ENCODE results near the gene TBL1X. TPM values are rescaled to one million over a fixed set of nuclear protein-coding genes. Genes with fewer than 3 reads are reported as not detected.
A peak's percentile ranks its signal among the peaks of the same experiment; 100 is the strongest.

TBL1X gene
- total RNA-seq, 1 donor from 2014 or later, result 26.4 TPM

DNA sequence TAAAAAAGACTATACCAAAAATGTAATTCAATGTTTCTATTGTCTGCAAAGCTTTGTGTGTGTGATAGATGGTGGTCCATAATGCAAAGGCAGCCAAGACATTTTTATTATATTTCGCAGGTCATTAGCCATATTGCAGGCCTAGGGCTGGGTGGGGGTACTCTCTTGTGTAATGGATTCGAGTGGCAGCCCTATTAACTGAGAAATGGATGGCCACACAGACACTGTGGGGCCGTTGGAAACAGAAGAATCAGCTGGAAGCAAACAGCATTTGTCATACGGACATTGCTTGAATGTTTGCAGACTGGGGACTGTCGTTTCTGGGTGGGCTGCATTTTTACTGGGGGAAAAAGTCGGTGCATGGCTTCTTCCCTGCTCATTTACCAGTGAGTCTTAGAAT lies 199.4 kb downstream of the TBL1X start:
- FAIRE-seq (no peak), DNase-seq (ENCODE audit: low read depth) (no peak)
- TF ChIP-seq, protein P1, sequence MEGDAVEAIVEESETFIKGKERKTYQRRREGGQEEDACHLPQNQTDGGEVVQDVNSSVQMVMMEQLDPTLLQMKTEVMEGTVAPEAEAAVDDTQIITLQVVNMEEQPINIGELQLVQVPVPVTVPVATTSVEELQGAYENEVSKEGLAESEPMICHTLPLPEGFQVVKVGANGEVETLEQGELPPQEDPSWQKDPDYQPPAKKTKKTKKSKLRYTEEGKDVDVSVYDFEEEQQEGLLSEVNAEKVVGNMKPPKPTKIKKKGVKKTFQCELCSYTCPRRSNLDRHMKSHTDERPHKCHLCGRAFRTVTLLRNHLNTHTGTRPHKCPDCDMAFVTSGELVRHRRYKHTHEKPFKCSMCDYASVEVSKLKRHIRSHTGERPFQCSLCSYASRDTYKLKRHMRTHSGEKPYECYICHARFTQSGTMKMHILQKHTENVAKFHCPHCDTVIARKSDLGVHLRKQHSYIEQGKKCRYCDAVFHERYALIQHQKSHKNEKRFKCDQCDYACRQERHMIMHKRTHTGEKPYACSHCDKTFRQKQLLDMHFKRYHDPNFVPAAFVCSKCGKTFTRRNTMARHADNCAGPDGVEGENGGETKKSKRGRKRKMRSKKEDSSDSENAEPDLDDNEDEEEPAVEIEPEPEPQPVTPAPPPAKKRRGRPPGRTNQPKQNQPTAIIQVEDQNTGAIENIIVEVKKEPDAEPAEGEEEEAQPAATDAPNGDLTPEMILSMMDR (IDR thresholded peaks at IDR 0.05; ENCODE audit: insufficient read depth, low read depth, low read length), result no peak
- TF ChIP-seq EZH2 (IDR thresholded peaks at IDR 0.05; ENCODE audit: insufficient read depth, low read length), result no peak
- no peaks in the 10 kb centered on the region for H3K36me3 ChIP-seq (ENCODE audit: insufficient read depth, low read length)
- H2AFZ ChIP-seq (ENCODE audit: low read depth, low read length), result no peak overlapping the region
- peaks cover 4% of the 10 kb centered on the region for H3K36me3 Mint-ChIP-seq (ENCODE audit: low read depth, unreplicated experiment)
- H3K79me2 ChIP-seq (ENCODE audit: insufficient read depth, low read length), result no peaks in the 10 kb centered on the region
- H3K27me3 ChIP-seq (ENCODE audit: insufficient read depth, low read length), result no peaks in the 10 kb centered on the region
- H3K4me1 ChIP-seq (ENCODE audit: insufficient read depth, low read length), result peaks cover 14% of the 10 kb centered on the region
- no peak overlapping the region for H3K9ac ChIP-seq (ENCODE audit: low read length)
- no peaks in the 10 kb centered on the region for H3K9me3 ChIP-seq (ENCODE audit: insufficient read depth, low read depth, low read length)
- H3K4me3 ChIP-seq (ENCODE audit: insufficient read depth, low read depth, low read length), result no peak overlapping the region
- no peaks in the 10 kb centered on the region for H3K27me3 Mint-ChIP-seq (ENCODE audit: low read depth, unreplicated experiment)
- H4K20me1 ChIP-seq (ENCODE audit: insufficient read depth, low read length), result no peaks in the 10 kb centered on the region
- no peak overlapping the region for H3K4me3 Mint-ChIP-seq (ENCODE audit: unreplicated experiment)
- H3K27ac Mint-ChIP-seq (ENCODE audit: unreplicated experiment), result no peak overlapping the region
- peaks cover 17% of the 10 kb centered on the region for H3K4me1 Mint-ChIP-seq (ENCODE audit: low read depth, unreplicated experiment)
- H3K4me2 ChIP-seq (ENCODE audit: low read length), result no peak overlapping the region
- H3K9me3 Mint-ChIP-seq (ENCODE audit: unreplicated experiment), result no peaks in the 10 kb centered on the region
- no peak overlapping the region for H3K27ac ChIP-seq (ENCODE audit: low read depth, low read length)

DNA sequence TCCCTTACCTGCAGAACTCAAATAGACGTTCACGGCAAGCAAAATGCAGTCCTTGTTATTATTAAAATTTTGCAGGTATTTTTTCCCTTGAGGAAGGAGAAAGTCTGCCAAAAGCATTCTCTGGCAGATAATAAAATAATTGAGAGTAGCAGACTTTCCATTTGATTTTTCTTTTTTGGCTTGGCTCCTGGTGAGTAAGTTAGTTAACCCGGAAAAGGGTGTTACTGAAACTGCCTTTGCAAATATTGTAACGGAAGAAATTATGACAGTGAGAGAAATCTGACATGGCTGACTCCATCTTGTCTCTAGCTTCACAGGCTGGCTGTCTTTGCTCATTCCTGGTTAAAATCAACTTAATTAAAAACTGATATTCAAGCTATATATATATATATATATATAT lies 200.3 kb downstream of the TBL1X start:
- FAIRE-seq, result no peak
- Mint-ChIP-seq H3K27ac (ENCODE audit: unreplicated experiment) (no peak overlapping the region), H3K36me3 (ENCODE audit: low read depth, unreplicated experiment) (peaks cover 2% of the 10 kb centered on the region), H3K27me3 (ENCODE audit: low read depth, unreplicated experiment) (no peaks in the 10 kb centered on the region), H3K9me3 (ENCODE audit: unreplicated experiment) (no peaks in the 10 kb centered on the region), H3K4me1 (ENCODE audit: low read depth, unreplicated experiment) (peaks cover 11% of the 10 kb centered on the region), H3K4me3 (ENCODE audit: unreplicated experiment) (no peak overlapping the region)
- Histone ChIP-seq H3K9me3 (ENCODE audit: insufficient read depth, low read depth, low read length) (no peaks in the 10 kb centered on the region), H2AFZ (ENCODE audit: low read depth, low read length) (no peak overlapping the region), H3K27me3 (ENCODE audit: insufficient read depth, low read length) (no peaks in the 10 kb centered on the region), H3K4me2 (ENCODE audit: low read length) (no peak overlapping the region), H3K4me3 (ENCODE audit: insufficient read depth, low read depth, low read length) (no peak overlapping the region), H3K79me2 (ENCODE audit: insufficient read depth, low read length) (no peaks in the 10 kb centered on the region), H3K27ac (ENCODE audit: low read depth, low read length) (no peak overlapping the region), H3K36me3 (ENCODE audit: insufficient read depth, low read length) (no peaks in the 10 kb centered on the region), H3K4me1 (ENCODE audit: insufficient read depth, low read length) (peaks cover 20% of the 10 kb centered on the region), H4K20me1 (ENCODE audit: insufficient read depth, low read length) (no peaks in the 10 kb centered on the region), H3K9ac (ENCODE audit: low read length) (no peak overlapping the region)
- no peak for DNase-seq (ENCODE audit: low read depth)
- no peak for TF ChIP-seq EZH2 (IDR thresholded peaks at IDR 0.05; ENCODE audit: insufficient read depth, low read length)
- TF ChIP-seq, protein P1 (IDR thresholded peaks at IDR 0.05; ENCODE audit: insufficient read depth, low read depth, low read length), result no peak

DNA sequence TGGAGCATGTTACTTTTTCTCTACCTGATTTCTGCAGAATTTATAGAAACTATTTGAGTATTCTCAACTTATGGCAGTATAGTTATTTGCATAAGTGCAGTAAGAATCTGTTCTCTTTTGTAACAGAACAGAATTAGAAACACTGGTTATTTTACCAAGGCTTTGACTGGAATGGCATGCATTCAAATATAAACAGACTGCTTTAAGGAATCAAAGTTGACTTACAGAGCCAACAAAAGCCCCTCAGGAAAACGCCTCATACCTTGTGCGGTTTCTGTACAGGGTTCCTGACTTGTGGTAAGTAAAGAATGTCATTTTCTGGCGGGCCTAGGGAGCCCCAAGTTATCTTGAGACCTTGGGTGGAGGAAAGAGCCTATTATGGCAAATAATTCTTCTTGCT lies 203.7 kb downstream of the TBL1X start:
- H3K27me3 ChIP-seq (ENCODE audit: insufficient read depth, low read length), result no peaks in the 10 kb centered on the region
- DNase-seq (ENCODE audit: low read depth) (peak; percentile 89), FAIRE-seq (peak; percentile 69)
- no peak overlapping the region for H3K4me3 Mint-ChIP-seq (ENCODE audit: unreplicated experiment)
- no peaks in the 10 kb centered on the region for H3K9me3 ChIP-seq (ENCODE audit: insufficient read depth, low read depth, low read length)
- peak overlapping the region; percentile 66 for H3K27ac Mint-ChIP-seq (ENCODE audit: unreplicated experiment)
- H3K27me3 Mint-ChIP-seq (ENCODE audit: low read depth, unreplicated experiment), result no peaks in the 10 kb centered on the region
- no peak overlapping the region for H3K4me3 ChIP-seq (ENCODE audit: insufficient read depth, low read depth, low read length)
- H3K4me1 ChIP-seq (ENCODE audit: insufficient read depth, low read length), result peaks cover 14% of the 10 kb centered on the region
- H3K9me3 Mint-ChIP-seq (ENCODE audit: unreplicated experiment), result no peaks in the 10 kb centered on the region
- no peak overlapping the region for H3K9ac ChIP-seq (ENCODE audit: low read length)
- H3K36me3 Mint-ChIP-seq (ENCODE audit: low read depth, unreplicated experiment), result peaks cover 4% of the 10 kb centered on the region
- no peak overlapping the region for H2AFZ ChIP-seq (ENCODE audit: low read depth, low read length)
- H3K4me1 Mint-ChIP-seq (ENCODE audit: low read depth, unreplicated experiment), result peaks cover 9% of the 10 kb centered on the region
- no peaks in the 10 kb centered on the region for H4K20me1 ChIP-seq (ENCODE audit: insufficient read depth, low read length)
- no peaks in the 10 kb centered on the region for H3K79me2 ChIP-seq (ENCODE audit: insufficient read depth, low read length)
- no peak overlapping the region for H3K27ac ChIP-seq (ENCODE audit: low read depth, low read length)
- peak overlapping the region; percentile 32 for H3K4me2 ChIP-seq (ENCODE audit: low read length)
- TF ChIP-seq, protein P1 (IDR thresholded peaks at IDR 0.05; ENCODE audit: insufficient read depth, low read depth, low read length), result no peak
- TF ChIP-seq EZH2 (IDR thresholded peaks at IDR 0.05; ENCODE audit: insufficient read depth, low read length), result no peak
- H3K36me3 ChIP-seq (ENCODE audit: insufficient read depth, low read length), result no peaks in the 10 kb centered on the region

Measured in astrocyte (in vitro differentiated cells and primary cell).